ENCODE measurements around the gene SVIL.
A peak's percentile ranks its signal among the peaks of the same experiment; 100 is the strongest.
"Not testable (repeated sequence)": the region's sequence is repeated elsewhere in the genome, so short reads cannot be mapped to it uniquely, and the experiment has no call there.

Gene SVIL

GRCh38 chr10:29537799-29538198, 97.0 kb downstream of the SVIL start:
- no peak for DNase-seq (ENCODE audit: low read depth)

GRCh38 chr10:29536691-29537090, 98.1 kb downstream of the SVIL start:
- DNase-seq (ENCODE audit: low read depth); H3K4me3 ChIP-seq (ENCODE audit: low read length): not testable (repeated sequence)

More at GRCh38 chr10:29537799-29538198, 97.0 kb downstream of the SVIL start:
- no peak for TF ChIP-seq CTCF (IDR thresholded peaks at IDR 0.05; ENCODE audit: insufficient read depth, low read depth, low read length, missing control alignments)
- H3K4me3 ChIP-seq (ENCODE audit: low read length): no peak overlapping the region

- TF ChIP-seq CTCF (IDR thresholded peaks at IDR 0.05; ENCODE audit: insufficient read depth, low read depth, low read length, missing control alignments): no peak
- peak; percentile 34 for DNase-seq (ENCODE audit: low read depth)
- no peak overlapping the region for H3K4me3 ChIP-seq (ENCODE audit: low read length)
Observed at GRCh38 chr10:29535778-29536453, 98.9 kb downstream of the SVIL start.

- peak; percentile 58 for TF ChIP-seq CTCF (IDR thresholded peaks at IDR 0.05; ENCODE audit: insufficient read depth, low read depth, low read length, missing control alignments)
- no peak overlapping the region for H3K4me3 ChIP-seq (ENCODE audit: low read length)
- DNase-seq (ENCODE audit: low read depth): peak; percentile 49
Observed at GRCh38 chr10:29535012-29535777, 99.6 kb downstream of the SVIL start.

- no peak for DNase-seq (ENCODE audit: low read depth)
Observed at GRCh38 chr10:29534590-29534989, 100.2 kb downstream of the SVIL start.

GRCh38 chr10:29533696-29534285, 101.0 kb downstream of the SVIL start:
- H3K4me3 ChIP-seq (ENCODE audit: low read length): no peak overlapping the region
- peak; percentile 17 for DNase-seq (ENCODE audit: low read depth)
- no peak for TF ChIP-seq CTCF (IDR thresholded peaks at IDR 0.05; ENCODE audit: insufficient read depth, low read depth, low read length, missing control alignments)

More at GRCh38 chr10:29534590-29534989, 100.2 kb downstream of the SVIL start:
- TF ChIP-seq CTCF (IDR thresholded peaks at IDR 0.05; ENCODE audit: insufficient read depth, low read depth, low read length, missing control alignments): no peak
- H3K4me3 ChIP-seq (ENCODE audit: low read length): no peak overlapping the region

GRCh38 chr10:29533046-29533445, 101.7 kb downstream of the SVIL start:
- no peak for TF ChIP-seq CTCF (IDR thresholded peaks at IDR 0.05; ENCODE audit: insufficient read depth, low read depth, low read length, missing control alignments)
- no peak overlapping the region for H3K4me3 ChIP-seq (ENCODE audit: low read length)
- no peak for DNase-seq (ENCODE audit: low read depth)
